GM12878 (cell line): Measurements from ENCODE around the gene PROSER3. TPM values are rescaled to one million over a fixed set of nuclear protein-coding genes. Genes with fewer than 3 reads are reported as not detected.

Experiments
- ATAC-seq: fragments of 200-7000 bp; cut with Tn5 transposase; 3 replicates; pipeline ENCODE4 v1.9.1; 2020; ENCODE audit warnings: mild to moderate bottlenecking, moderate library complexity
- BruUV-seq: library from RNA; stranded (reverse); fragments of 400-500 nt; replicated peaks from 2 replicates; lab custom pipeline; 2021; lab: Mats Ljungman, UMichigan
- CTCF ChIA-PET: fragments of 300-600 bp; sonication (Branson Sonifier 250); formaldehyde crosslinking; extraction: SDS; loops from one replicate; lab custom pipeline; 2021; ENCODE audit warnings: inconsistent platforms; lab: Yijun Ruan, JAX
- POLR2A ChIA-PET: fragments of 350-600 bp; formaldehyde crosslinking; extraction: SDS; loops from one replicate; lab custom pipeline; 2021; ENCODE audit warnings: inconsistent platforms; lab: Charles Lee
- RAD21 ChIA-PET: fragments of 300-600 bp; sonication (Branson Sonifier 250); formaldehyde crosslinking; loops from one replicate; lab custom pipeline; 2023; ENCODE audit warnings: antibody characterized with exemption; ENCODE audit not compliant: unreplicated experiment; lab: Charles Lee
- SMC1A ChIA-PET: fragments of 300-600 bp; sonication (Branson Sonifier 250); formaldehyde crosslinking; loops from one replicate; lab custom pipeline; 2023; ENCODE audit not compliant: unreplicated experiment, uncharacterized antibody; lab: Charles Lee
- DNase-seq: peaks from one replicate; pipeline ENCODE4 v3.0.0-alpha.2; 2011; ENCODE audit warnings: low read depth, low spot score
- FAIRE-seq: peaks from 3 replicates; lab custom pipeline; 2011; peaks lifted over from hg19 to GRCh38; lab: Jason Lieb, UNC
- H2AFZ ChIP-seq: 2 replicates; pipeline ENCODE4 v1.6.0; 2011; ENCODE audit warnings: low read depth, low read length, control low read depth; ENCODE audit not compliant: control insufficient read depth
- H3K27ac ChIP-seq: 2 replicates; pipeline ENCODE4 v1.5.1; 2011; ENCODE audit warnings: control low read depth; ENCODE audit not compliant: control insufficient read depth, insufficient read depth
- H3K27me3 ChIP-seq, 2 experiments: replicated peaks in 1 of 2; 2 replicates each; pipeline versions ENCODE4 v1.6.0 to v1.6.1; 2011; ENCODE audit warnings: low read length in 1 of 2; ENCODE audit not compliant: control insufficient read depth in 2 of 2, insufficient read depth in 2 of 2
- H3K36me3 ChIP-seq, 2 experiments: 2 replicates each; pipeline ENCODE4 v1.5.1; 2011; ENCODE audit warnings: low read length in 1 of 2; ENCODE audit not compliant: control insufficient read depth in 2 of 2, insufficient read depth in 2 of 2
- H3K4me1 ChIP-seq: 2 replicates; pipeline ENCODE4 v1.6.1; 2011; ENCODE audit warnings: mild to moderate bottlenecking, low read length, moderate library complexity, mixed read lengths; ENCODE audit not compliant: control insufficient read depth, insufficient read depth
- H3K4me2 ChIP-seq: 2 replicates; pipeline ENCODE4 v1.6.0; 2011; ENCODE audit warnings: control low read depth; ENCODE audit not compliant: control insufficient read depth, insufficient read depth
- H3K4me3 ChIP-seq: fragments of 200-600 bp; sonication (generic); 2 replicates; pipeline ENCODE4 v1.5.1; 2016
- H3K79me2 ChIP-seq: 2 replicates; pipeline ENCODE4 v1.6.0; 2011; ENCODE audit warnings: low read length; ENCODE audit not compliant: control insufficient read depth, insufficient read depth
- H3K9ac ChIP-seq: 2 replicates; pipeline ENCODE4 v1.8.0; 2011; ENCODE audit warnings: low read length, control low read depth, mixed read lengths; ENCODE audit not compliant: control insufficient read depth, insufficient read depth
- H3K9me3 ChIP-seq: replicated peaks from 3 replicates; pipeline ENCODE4 v1.5.1; 2011; ENCODE audit warnings: mild to moderate bottlenecking, low read length; ENCODE audit not compliant: control insufficient read depth, insufficient read depth
- H4K20me1 ChIP-seq: 2 replicates; pipeline ENCODE4 v1.6.0; 2011; ENCODE audit not compliant: control insufficient read depth, insufficient read depth
- BCL11A ChIP-seq: IDR thresholded peaks from 2 replicates; pipeline ENCODE4 v1.6.1; 2011; ENCODE audit warnings: low read depth, low read length
- CHD1 ChIP-seq: IDR thresholded peaks from 2 replicates; pipeline ENCODE4 v1.6.1; 2012; ENCODE audit warnings: low read depth, low read length, improper control_type of control experiment
- EGR1 ChIP-seq, 2 experiments: IDR thresholded peaks; 1 replicate in 1 of 2; 2 replicates in 1 of 2; pipeline ENCODE4 v1.6.1; 2011 to 2012; ENCODE audit warnings: low read depth in 2 of 2, low read length in 2 of 2, borderline replicate concordance in 1 of 2, mild to moderate bottlenecking in 1 of 2, moderate library complexity in 1 of 2
- FOXM1 ChIP-seq: IDR thresholded peaks from 2 replicates; pipeline ENCODE4 v1.6.1; 2012; ENCODE audit warnings: low read depth, mild to moderate bottlenecking, inconsistent platforms, low read length, moderate library complexity
- NFYA ChIP-seq: IDR thresholded peaks from 2 replicates; pipeline ENCODE4 v1.6.1; 2011; ENCODE audit warnings: low read depth, mild to moderate bottlenecking, low read length, improper control_type of control experiment, borderline replicate concordance
- TARDBP ChIP-seq: IDR thresholded peaks from 2 replicates; pipeline ENCODE4 v1.6.1; 2016; ENCODE audit warnings: borderline replicate concordance
- TBL1XR1 ChIP-seq: IDR thresholded peaks from 2 replicates; pipeline ENCODE4 v1.6.1; 2012; ENCODE audit warnings: low read depth, low read length, improper control_type of control experiment
- ZBED1 ChIP-seq: IDR thresholded peaks from 2 replicates; pipeline ENCODE4 v1.6.1; 2016; ENCODE audit warnings: borderline replicate concordance
- ZNF274 ChIP-seq: IDR thresholded peaks from one replicate; pipeline ENCODE4 v1.8.0; 2011; ENCODE audit not compliant: insufficient read length, insufficient read depth
- WGBS: methylation state at CpG from one replicate; pipeline ENCODE4 v1.1.6; 2016; ENCODE audit warnings: low lambda C conversion rate; ENCODE audit not compliant: insufficient replicate concordance, insufficient coverage; ENCODE audit errors: missing lambda C conversion rate; 5-methylcytosine and 5-hydroxymethylcytosine counted together
- in situ Hi-C: fragments of 300-500 bp; cut with MboI; formaldehyde crosslinking; loops from 9 replicates; pipeline ENCODE4 v1.14.3; 2018; ENCODE audit warnings: mixed read lengths
- intact Hi-C: fragments of 100-400 bp; cut with micrococcal nuclease; formaldehyde crosslinking; loops from one replicate; pipeline ENCODE4 v1.14.2; 2022; ENCODE audit not compliant: unreplicated experiment
- polyA plus RNA-seq, 11 experiments: library from polyadenylated mRNA; depleted of rRNA in 4 of 11; unstranded in 6 of 11; stranded (reverse) in 5 of 11; fragments of >200 nt; fragmentation: Nextera tagmentation in 4 of 11; fragmentation: Illumina TruSeq in 1 of 11; extraction: Ambion mirVana in 4 of 11; extraction: Trizol in 1 of 11; gene quantifications; 1 replicate in 1 of 11; 2 replicates in 10 of 11; pipeline versions ENCODE4 v1.2.1 to v1.2.3, GENCODE V29; 2011 to 2016; ENCODE audit warnings: inconsistent platforms in 2 of 11, missing spikeins in 2 of 11, low read depth in 1 of 11
- total RNA-seq, 4 experiments: library from RNA; depleted of rRNA in 3 of 4; stranded (reverse); fragments of >200 nt in 3 of 4; fragmentation: Illumina TruSeq in 1 of 4; extraction: Trizol in 1 of 4; gene quantifications; 2 replicates each; pipeline versions ENCODE4 v1.2.1 to v1.2.3, GENCODE V29; 2013 to 2021
- TF ChIP-seq, protein P1 (sequence below): IDR thresholded peaks from 2 replicates; pipeline ENCODE4 v1.6.1; 2012; ENCODE audit warnings: mild to moderate bottlenecking, low read depth, low read length

PROSER3 gene
- total and polyA plus RNA-seq, 10 of the 15 experiments (the other 5 are each of a cell fraction or from before 2014, with no cell fraction given): 0.85 to 25.1 (median 9.6) TPM

GRCh38 chr19:35782589-35782988, 24.6 kb downstream of the PROSER3 start:
- no TSS peak for BruUV-seq
- RAD21 ChIA-PET: no interaction called here
- CTCF ChIA-PET: no interaction called here
- TF ChIP-seq ZNF274 (no peak), TBL1XR1 (no peak), CHD1 (no peak), NFYA (no peak), ZBED1 (no peak), TARDBP (no peak), BCL11A (no peak), FOXM1 (no peak), EGR1 (IDR thresholded peaks at IDR 0.05; ENCODE audit: borderline replicate concordance in 1 of 2, low read depth in 2 of 2, low read length in 2 of 2) (no peak)
- TF ChIP-seq, protein P1, sequence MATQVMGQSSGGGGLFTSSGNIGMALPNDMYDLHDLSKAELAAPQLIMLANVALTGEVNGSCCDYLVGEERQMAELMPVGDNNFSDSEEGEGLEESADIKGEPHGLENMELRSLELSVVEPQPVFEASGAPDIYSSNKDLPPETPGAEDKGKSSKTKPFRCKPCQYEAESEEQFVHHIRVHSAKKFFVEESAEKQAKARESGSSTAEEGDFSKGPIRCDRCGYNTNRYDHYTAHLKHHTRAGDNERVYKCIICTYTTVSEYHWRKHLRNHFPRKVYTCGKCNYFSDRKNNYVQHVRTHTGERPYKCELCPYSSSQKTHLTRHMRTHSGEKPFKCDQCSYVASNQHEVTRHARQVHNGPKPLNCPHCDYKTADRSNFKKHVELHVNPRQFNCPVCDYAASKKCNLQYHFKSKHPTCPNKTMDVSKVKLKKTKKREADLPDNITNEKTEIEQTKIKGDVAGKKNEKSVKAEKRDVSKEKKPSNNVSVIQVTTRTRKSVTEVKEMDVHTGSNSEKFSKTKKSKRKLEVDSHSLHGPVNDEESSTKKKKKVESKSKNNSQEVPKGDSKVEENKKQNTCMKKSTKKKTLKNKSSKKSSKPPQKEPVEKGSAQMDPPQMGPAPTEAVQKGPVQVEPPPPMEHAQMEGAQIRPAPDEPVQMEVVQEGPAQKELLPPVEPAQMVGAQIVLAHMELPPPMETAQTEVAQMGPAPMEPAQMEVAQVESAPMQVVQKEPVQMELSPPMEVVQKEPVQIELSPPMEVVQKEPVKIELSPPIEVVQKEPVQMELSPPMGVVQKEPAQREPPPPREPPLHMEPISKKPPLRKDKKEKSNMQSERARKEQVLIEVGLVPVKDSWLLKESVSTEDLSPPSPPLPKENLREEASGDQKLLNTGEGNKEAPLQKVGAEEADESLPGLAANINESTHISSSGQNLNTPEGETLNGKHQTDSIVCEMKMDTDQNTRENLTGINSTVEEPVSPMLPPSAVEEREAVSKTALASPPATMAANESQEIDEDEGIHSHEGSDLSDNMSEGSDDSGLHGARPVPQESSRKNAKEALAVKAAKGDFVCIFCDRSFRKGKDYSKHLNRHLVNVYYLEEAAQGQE: no peak
- TF ChIP-seq, all 136 proteins: peak for 0
- Histone ChIP-seq H2AFZ (no peak overlapping the region), H3K4me3 (no peak overlapping the region), H3K27ac (no peak overlapping the region), H3K4me1 (no peaks in the 10 kb centered on the region), H3K9ac (no peak overlapping the region), H3K79me2 (no peaks in the 10 kb centered on the region), H3K27me3 (no peaks in the 10 kb centered on the region), H3K36me3 (no peaks in the 10 kb centered on the region; a peak in 1 of 4 replicates), H3K4me2 (no peak overlapping the region), H3K9me3 (no peaks in the 10 kb centered on the region), H4K20me1 (no peaks in the 10 kb centered on the region)
- DNase-seq (no peak), ATAC-seq (no peak), FAIRE-seq (no peak)
- intact Hi-C loops: no loop called here
- in situ Hi-C loops: no loop called here
- WGBS: 81% methylated on average over 11 of the region's 12 CpGs
- ChIA-PET POLR2A (no interaction called here), SMC1A (no interaction called here)
